DMS153 (cell line): Measurements from ENCODE around the gene GFOD1.
"Not testable (repeated sequence)": the region's sequence is repeated elsewhere in the genome, so short reads cannot be mapped to it uniquely, and the experiment has no call there.

Experiments used
- DNase-seq: peaks from one replicate; lab custom pipeline; 2025; lab: John Stamatoyannopoulos, UW

Gene GFOD1

DNA sequence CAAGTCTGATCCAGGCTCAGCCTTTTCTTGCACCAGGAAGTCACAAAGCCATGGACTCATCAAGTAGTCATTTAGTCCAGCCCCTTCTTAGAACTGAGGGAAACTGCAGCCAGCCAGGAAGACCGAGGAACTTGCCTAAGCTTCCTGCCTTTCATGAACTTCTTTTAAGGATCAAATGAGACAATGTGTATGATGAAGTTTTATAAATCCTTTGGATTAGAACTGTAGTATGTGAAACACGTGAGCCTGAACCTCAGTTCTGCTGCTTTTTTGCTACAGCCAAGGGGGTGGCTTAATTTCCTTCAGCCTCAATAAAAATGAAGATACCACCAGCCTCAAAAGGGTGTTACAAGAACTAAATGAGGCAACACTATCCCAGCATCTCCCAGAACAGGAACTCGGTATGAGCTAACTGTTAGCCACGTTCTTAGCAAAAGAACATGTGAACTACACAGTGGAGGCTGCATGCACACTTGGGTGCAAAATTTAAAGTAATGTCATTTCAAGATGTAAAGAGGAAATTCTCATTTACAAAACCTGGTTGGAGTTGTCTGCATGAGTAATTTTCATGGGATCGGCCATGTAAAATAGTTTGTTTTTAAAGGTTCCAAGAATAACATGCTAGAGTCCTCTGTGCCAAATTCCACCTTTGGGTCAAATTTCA is 83.0 kb downstream of the GFOD1 start:
- no peak for DNase-seq

DNA sequence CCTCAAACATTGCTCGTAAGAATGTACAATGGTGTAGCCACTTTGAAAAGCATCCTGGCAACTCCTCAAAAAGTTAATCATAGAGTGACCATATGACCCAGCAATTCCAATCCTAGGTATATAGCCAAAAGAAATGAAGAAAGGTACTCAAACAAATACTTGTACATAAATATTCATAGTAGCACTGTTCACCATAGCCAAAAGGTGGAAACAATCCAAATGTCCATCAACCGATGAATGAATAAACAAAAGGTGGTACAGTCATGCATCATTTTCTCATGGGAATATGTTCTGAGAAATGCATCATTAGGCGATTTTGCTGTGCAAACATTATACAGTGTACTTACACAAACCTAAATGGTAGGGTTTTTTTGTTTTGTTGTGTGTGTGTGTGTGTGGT is 84.7 kb downstream of the GFOD1 start:
- no peak for DNase-seq

DNA sequence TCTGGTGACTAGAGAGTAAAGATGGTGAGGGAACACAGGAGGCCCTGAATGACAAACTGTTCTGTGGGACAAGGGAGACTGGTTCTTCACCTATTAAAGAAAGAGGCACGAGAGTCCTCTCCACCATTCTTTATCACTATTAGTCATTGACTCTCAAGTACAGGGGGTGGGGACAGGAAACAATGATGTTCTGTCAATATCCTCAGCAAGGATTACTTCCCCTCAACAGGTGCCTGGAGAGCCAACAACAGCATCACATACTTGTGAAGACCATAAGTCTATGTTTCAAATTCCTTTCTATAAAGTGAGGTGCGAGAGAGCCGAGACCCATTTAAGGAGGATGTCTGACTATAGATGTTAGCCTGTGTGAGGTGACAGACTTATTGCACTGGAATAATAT is 86.6 kb downstream of the GFOD1 start:
- no peak for DNase-seq

DNA sequence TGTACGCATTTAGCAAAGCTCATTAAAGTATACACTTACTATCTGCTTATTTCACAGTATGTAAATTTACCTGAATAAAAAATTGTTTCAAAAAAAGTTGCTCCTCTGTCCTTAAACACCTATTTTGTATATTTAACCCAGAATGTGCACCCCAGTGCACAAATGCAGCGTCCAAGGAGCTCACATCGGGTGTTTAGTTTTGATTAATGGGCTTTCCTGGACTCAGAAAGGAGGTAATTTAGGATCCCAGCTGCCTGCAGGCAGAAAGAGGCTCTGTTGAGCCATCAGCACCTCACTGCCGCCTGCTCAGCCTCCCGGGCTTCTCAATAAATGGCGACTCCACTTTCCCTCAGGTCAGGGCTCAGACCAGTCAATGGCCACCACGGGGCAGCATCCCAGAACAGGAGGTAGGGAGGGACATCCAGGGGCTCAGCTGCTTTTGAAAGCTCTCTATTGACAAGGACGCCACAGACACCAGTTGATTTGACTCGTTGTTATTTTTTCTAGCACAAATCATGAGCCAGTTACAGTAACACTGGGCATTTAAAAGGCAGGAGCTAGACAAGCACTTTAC is 88.9 kb downstream of the GFOD1 start:
- DNase-seq, result no peak

DNA sequence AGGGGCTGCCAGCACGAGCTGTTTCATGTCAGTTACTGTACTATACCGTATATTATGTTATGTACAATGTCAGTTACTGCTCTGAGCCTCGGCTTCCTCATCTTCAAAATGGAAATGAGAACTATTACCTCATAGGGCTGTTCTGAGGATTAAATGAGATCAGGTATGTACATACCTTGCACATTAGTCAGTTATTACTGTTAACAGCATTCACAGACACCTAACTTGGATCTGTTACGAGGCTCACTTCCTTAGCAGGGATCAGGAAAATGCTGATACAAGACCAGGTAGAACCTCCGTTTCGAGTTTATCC is 89.4 kb downstream of the GFOD1 start:
- DNase-seq, result no peak

DNA sequence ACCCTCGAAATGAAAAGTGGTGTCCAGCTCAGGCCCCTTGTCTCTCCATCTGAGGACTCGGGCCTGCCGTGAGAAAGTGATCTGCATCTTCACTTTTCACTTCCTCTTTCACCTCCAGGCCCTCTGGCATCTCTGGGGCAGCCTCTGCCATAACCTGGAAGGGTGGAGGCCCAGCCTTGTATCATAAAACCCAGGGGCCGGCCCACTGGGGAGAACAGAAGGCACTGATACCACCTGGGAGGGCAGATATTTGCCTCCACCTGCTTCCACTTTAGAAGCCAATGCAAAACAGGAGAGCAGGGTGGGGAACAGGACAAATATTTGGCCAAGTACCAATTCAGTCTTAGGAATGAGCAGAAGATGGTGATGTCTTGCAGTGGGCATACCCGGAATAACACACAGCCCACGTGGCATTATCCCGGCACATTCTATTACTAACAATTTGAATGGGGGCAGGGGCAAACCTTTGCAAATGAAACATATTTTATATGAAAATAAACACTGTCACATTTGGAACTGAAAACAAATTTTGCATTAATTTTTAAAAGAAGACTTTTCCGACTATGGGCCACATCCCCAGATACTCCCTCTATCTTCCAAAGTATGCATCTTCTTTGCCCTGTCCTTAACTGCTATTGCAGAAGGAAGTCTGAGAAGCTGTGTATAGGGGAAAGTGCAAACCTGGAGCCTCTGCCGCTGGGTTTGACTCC is 89.9 kb downstream of the GFOD1 start:
- DNase-seq, result no peak

DNA sequence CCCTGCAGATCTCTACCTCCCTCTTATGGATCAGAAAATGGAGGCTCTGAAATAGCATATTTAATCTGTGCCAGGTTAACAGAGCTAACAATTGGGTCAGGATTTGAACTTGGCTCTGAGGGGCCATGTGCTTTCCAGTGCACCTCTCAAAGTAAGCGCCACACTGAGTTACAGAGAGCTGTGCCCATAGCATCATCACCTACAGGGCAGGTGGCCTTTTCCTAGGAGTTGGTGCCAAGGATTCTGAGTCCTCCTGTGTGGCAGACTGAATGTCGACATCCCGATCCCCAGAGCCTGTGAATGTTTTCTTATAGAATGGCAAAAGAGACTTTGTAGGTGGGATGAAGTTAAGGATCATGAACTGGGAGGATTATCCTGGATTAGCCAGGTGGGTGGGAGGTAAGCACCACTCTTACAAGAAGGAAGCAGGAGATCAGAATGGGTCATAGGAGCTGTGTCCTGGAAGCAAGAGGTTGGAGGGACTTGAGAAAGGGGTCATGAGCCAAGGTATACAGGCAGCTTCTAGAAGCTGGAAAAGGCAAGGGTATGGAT is 91.1 kb downstream of the GFOD1 start:
- no peak for DNase-seq

DNA sequence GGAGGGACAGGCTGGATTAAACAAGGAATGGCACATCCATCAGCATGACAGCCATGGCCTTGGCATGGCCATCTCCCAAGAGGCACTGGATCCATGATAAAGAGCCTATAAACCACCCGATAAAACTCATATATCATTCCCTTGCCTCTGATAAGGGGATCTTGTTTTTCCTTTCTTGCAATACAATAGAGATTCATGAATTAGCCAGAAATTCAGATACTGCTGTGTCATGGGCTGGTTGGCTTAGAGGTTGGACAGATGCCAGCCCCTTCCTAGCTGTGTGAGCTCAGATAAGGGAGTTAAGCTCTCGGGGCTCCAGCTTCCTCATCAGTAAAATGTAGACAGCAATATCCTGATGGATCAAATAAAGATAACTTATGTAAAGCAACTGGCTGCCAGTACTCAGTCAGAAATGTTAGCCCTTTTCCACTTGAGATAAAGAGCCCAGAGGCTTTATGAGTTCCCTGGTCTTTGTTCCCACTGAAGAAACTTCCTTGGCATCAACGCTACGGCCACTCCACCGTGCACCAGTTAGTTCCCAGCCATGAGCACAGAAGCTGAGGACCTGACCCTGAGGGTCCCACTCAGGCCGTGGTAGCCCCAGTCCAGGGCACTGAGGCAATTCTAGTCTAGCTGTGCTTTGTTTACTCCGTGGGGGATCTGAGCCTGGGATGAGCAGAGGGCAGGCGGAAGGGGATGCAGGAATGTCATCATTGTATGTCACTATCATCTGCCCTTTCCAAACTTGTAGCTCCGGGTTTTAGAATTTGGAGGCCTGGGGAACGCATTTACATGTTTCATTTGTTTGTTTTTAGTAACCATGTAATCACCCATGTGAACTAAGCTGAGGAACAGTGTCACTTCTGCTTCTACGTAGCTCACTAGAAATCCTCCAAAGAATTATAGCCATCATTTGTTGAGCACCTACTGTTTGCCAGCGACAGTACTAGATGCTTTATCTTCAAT is 91.8 kb downstream of the GFOD1 start:
- no peak for DNase-seq

DNA sequence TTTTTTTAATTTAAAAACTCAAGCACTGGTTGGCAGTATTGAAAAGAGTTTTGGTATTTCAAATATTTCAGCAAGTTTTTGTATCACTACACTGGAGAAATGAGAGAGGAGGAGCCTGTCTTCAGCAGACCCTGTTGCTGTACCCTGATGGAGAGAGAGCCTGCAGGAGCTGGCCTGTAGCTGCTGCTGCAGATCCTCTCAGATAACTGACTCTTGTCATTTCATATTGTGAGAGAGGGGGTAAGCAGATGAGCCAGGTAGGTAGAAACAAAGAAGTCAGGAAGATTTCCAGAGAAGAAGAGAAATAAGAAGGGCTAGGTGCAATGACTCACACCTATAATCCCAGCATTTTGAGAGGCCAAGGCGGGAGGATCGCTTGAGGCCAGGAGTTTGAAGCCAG is 94.9 kb downstream of the GFOD1 start:
- no peak for DNase-seq

DNA sequence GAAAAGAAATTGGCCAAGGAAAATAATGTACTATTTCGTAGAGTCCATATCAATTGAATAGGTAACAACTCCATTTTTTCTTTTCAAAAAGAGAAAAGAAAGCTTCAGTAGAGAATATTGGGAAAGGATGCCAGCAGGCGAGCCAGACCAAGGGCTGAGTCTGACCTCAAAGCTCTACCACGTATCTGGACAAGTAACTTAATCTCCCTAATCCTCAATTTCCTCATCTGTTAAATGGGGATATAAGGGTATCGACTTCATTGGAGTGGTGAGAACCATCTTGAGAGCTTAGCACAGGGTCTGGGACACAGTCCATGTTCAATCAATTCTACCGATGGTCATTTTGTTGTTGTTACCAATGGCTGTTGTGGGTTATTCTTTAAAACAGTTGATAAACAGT is 95.9 kb downstream of the GFOD1 start:
- DNase-seq, result no peak

DNA sequence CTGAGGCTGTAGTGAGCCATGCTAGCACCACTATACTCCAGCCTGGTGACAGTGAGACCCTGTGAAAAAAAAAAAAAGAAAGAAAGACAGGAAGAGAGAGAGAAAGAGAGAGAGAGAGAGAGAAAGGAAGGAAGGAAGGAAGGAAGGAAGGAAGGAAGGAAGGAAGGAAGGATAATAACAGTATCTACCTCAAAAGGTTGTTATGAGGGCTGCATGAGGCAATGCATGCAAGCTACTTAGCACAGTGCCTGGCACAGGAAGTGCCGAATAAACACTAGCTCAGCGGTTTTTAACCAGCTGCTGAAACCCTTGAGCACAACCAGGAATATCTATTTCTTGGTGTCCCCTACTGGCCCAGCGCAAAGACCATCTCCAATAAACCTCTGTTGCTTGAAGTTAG is 96.7 kb downstream of the GFOD1 start:
- DNase-seq, result no peak

DNA sequence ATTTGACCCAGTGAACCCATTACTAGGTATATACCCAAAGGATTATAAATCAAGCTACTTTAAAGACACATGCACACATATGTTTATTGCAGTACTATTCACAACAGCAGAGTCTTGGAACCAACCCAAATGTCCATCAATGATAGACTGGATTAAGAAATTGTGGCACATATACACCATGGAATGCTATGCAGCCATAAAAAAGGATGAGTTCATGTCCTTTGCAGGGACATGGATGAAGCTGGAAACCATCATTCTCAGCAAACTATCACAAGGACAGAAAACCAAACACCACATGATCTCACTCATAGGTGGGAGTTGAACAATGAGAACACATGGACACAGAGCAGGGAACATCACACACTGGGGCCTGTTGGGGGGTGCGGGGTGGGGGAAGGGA is 98.2 kb downstream of the GFOD1 start:
- DNase-seq, result not testable (repeated sequence)

DNA sequence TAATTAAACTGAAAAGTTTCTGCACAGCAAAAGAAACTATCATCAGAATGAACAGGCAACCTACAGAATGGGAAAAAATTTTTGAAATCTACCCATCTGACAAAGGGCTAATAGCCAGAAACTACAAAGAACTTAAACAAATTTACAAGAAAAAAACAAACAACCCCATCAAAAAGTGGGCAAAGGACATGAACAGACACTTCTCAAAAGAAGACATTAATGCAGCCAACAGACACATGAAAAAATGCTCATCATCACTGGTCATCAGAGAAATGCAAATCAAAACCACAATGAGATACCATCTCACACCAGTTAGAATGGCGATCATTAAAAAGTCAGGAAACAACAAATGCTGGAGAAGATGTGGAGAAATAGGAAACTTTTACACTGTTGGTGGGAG is 98.6 kb downstream of the GFOD1 start:
- not testable (repeated sequence) for DNase-seq

DNA sequence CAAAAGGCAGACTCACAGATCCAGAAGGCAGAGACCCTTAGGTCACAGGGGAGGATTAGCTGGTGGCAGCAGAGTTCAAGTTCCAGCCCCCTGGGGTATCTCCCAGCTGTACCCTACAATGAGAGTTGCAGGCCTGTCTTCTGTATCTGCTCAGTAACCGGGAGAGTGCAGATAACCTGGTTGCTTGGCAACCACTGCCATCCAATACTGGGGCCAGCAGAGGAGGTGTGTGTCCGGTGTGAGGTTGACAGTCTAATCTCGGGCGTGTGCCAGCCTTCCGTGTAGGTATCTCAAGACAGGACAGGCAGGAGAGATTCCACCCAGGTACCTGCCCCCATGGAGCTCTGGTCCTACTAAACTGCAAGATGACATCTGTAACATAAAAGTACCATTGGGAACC is 102.4 kb downstream of the GFOD1 start:
- no peak for DNase-seq

DNA sequence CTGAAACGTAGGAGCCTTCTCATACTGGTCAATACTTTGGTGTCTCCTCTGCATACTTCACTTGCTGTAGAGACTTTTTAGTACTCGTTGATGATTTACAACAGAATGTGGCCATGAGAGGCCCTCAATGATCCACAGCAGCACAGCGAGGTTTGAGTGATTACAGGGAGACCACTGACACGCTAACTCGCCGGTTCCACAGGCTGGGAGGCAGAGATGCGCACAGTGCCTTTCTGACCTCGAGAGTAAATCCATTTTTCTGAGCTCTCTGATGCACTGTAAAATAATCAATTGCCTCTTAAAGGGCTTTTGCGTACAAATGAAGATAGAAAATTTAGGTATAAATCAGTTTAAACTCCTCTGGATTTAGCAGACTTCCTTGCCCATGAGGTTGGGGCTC is 102.9 kb downstream of the GFOD1 start:
- no peak for DNase-seq

DNA sequence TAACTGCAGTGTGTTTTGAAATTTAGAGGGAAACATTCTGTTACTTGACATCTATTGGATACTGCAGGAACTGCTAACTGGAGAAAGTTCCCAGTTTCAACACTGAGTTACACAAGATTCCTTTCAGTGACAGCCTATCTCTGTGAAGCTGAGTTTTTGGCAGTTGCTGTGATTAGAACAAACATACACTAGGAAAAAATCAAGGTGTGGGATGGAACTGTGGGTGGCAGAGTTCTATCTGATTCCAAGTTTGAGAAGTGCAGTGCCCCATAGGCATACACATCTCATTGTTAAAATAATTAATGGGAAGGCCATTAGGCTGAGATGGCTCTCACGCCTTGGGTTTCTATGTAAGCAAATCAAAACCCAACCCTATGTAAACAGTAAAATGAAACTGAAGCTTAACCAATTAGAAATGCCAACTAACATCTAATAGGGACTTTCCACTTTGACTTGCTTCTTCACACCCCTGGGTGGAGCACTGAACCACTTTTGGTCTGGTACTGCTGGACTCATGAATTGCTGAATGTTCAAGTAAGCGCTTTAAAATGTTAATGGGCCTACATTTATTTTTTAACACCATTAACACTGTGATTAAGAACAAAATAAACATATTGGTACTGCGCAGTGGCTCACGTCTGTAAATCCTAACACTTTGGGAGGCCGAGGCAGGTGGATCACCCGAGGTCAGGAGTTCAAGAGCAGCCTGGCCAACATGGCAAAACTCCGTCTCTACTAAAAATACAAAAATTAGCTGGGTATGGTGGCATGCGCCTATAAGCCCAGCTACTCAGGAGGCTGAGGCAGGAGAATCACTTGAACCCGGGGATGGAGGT is 103.9 kb downstream of the GFOD1 start:
- peak; percentile 45 for DNase-seq

DNA sequence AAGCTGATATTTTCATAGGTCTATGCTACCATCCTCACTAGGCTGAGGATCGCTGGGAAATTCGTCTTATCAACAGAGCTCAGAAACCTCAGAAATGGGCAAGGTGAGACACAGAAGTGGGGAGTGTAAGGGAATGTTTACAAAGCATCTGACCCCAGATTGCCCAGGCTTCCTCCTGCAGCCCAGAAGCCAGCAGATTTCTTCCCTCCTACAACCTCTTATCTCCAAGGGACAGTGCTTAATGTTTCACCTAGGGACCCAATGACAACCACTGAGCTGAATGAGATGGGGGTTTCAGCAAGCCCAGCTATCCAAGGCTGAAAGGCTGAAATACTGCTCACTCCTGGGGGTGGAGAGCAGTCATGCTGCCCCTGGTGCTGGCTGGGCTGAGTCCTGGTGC is 106.6 kb downstream of the GFOD1 start:
- DNase-seq, result no peak

DNA sequence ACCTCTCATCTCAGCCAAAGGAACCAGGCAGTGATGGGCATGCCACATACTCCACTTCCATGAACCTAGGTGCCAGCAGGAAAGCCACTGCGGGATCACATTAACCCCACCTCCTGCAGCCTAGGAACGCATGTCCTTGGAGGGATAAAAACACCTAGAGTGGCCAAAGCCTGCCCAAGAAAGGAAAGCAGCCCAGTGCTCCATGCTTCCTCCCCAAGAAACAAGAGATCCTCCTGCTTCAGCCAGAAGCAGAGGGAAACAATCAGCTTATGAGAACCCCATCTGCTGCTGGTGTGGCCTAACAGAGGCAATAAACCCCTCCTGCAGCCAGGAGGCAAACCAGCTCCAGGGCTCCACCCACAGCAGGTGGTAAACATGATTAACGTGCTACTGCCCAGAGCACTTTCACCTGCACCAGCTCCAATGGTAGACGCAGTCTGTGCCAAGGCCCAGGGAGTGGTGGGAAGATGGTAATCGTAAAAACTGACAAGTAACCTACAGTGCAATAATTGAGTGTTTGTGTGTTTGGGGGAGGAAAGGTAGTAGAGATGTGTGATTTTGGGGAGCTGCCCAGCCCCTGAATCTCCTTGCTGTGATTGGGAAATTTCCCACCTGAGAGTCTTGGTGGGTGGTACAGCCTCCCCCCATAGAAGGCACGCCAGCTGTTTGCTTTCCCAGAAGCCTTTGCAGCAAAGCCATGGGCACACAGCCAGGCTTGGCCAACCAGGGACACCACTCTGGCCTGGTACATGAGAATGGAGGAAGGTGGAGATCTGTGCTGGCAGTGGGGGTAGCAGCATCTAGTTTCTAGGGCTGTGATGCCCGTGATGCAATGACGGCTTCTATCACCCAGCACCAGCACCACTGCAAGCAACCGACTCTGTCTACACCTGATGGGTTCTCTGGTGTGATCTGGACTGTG is 108.5 kb downstream of the GFOD1 start:
- DNase-seq, result peak; percentile 82

DNA sequence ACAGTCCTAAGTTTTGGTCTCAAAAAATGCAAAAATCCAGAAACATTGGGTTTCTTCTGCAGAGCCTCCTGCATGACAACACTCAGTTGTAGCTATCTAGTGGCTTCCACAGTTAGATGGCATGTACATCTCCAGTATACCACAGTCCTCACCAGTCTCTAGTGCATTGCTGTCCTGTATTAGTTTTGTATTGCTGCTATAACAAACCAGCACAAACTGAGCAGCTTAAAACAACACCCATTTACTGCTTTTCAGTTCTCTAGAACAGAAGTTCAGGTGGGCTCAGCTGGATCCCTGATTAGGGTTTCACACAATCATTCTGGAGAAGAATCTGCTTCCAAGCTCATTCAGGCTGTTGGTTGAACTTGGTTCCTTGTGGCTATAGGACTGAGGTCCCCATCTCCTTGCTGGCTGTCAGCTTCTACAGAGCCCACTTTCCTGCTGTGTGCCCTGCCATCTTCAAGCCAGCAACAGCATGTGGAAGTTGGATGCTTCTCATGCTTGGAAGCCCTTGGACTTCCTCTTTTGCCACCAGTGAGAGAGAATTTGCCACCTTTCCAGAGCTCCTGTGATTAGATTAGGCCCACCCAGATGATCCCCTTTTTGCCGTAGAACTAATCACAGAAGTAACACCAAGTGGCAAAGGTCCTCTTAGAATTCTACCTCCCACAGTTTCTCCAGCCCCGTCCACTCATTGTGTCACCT is 110.2 kb downstream of the GFOD1 start:
- DNase-seq, result no peak
